ENCODE measurements around the gene DENND6B. TPM values are rescaled to one million over a fixed set of nuclear protein-coding genes. Genes with fewer than 3 reads are reported as not detected.

The DENND6B gene
- total and polyA plus RNA-seq, 2 of the 13 experiments (the other 11 are each of a cell fraction or from before 2014, with no cell fraction given), result 0.95 to 3.8 TPM

DNA sequence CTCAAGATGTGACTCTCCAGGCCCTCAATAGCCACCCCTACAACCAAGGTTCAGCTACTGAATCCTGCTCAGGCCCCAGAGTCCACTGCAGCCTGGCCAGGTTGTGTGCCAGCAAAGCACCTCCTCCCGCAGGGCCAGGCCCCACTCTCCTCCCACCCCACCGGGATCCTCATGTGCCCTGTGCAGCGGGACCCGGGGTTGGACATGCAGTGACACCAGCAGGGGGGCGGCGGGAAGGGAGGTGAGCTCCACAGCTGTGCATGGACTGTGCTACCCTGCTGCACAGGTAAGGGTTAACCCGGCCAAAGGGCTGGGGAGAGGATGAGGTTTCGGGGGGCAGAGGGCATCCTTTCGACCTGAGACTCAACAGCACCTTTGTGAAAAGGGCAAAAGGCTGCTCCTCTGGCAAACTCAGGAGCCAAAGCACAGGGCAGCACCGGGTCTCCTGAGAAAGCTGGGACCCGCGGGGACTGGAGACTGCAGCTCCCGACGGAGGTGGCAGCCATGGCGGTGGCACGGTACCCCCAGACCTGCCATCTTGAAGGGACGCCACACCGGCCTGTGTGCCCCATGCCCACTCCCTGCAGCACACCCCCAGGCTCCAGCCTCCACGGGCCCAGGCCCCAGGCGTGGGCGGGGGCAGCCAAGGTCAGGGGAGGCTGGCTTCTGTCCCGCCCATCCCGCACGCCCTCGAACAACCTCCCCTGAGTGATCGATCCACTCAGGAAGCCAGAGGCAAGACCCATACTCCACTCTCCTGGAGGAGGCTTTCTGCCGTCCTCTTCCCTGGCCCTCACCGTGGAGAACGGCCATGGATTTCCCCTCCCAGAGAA lies 29.9 kb downstream of the DENND6B start (continued):
- TF ChIP-seq TRIM24 (CRISPR knock-in tag; IDR thresholded peaks at IDR 0.05) (no peak), ZNF746 (CRISPR knock-in tag; IDR thresholded peaks at IDR 0.05) (peak; percentile 63; the same call in 1 of the 2 replicates), KDM5B (CRISPR knock-in tag; IDR thresholded peaks at IDR 0.05; ENCODE audit: borderline replicate concordance) (no peak), TCF7L2 (IDR thresholded peaks at IDR 0.05; ENCODE audit: low read depth, low read length) (no peak), DNMT1 (CRISPR knock-in tag; IDR thresholded peaks at IDR 0.05) (0 out of 2 replicates have a peak, but pooled peaks have one; percentile 31), KIAA2018 (CRISPR knock-in tag; IDR thresholded peaks at IDR 0.05; ENCODE audit: borderline replicate concordance) (no peak), ZNF672 (CRISPR knock-in tag; IDR thresholded peaks at IDR 0.05) (no peak), ZNF720 (CRISPR knock-in tag; IDR thresholded peaks at IDR 0.05) (no peak), ZNF687 (CRISPR knock-in tag; IDR thresholded peaks at IDR 0.05) (peak; percentile 76), MTA1 (CRISPR knock-in tag; IDR thresholded peaks at IDR 0.05; ENCODE audit: borderline replicate concordance) (peak; percentile 75), AGO2 (optimal IDR thresholded peaks at IDR 0.05; ENCODE audit: low read depth, low read length) (peak; percentile 32), PHB2 (IDR thresholded peaks at IDR 0.05; ENCODE audit: partially characterized antibody) (no peak), NFE2L1 (CRISPR knock-in tag; IDR thresholded peaks at IDR 0.05; ENCODE audit: borderline replicate concordance) (no peak)
- TF ChIP-seq, protein P1, sequence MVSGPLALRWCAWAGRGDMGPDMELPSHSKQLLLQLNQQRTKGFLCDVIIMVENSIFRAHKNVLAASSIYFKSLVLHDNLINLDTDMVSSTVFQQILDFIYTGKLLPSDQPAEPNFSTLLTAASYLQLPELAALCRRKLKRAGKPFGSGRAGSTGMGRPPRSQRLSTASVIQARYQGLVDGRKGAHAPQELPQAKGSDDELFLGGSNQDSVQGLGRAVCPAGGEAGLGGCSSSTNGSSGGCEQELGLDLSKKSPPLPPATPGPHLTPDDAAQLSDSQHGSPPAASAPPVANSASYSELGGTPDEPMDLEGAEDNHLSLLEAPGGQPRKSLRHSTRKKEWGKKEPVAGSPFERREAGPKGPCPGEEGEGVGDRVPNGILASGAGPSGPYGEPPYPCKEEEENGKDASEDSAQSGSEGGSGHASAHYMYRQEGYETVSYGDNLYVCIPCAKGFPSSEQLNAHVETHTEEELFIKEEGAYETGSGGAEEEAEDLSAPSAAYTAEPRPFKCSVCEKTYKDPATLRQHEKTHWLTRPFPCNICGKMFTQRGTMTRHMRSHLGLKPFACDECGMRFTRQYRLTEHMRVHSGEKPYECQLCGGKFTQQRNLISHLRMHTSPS (CRISPR knock-in tag; IDR thresholded peaks at IDR 0.05; ENCODE audit: low read depth), result peak; percentile 62; the same call in 1 of the 2 replicates

All from HepG2 (cell line).